Epithelial cell of esophagus (primary cell): ENCODE data around the gene MMP1.

Source experiments
- DNase-seq: peaks from one replicate; pipeline ENCODE4 v3.0.0; 2010; ENCODE audit warnings: low read depth
- H3K4me3 ChIP-seq: 2 replicates; pipeline ENCODE4 v1.5.1; 2011; ENCODE audit warnings: mild to moderate bottlenecking, low read length, control low read depth
- TF ChIP-seq, protein P1 (sequence below): IDR thresholded peaks from 2 replicates; pipeline ENCODE4 v1.5.1; 2011; ENCODE audit warnings: low read depth, mild to moderate bottlenecking, low read length, control low read depth, inconsistent platforms; ENCODE audit not compliant: insufficient read depth; ENCODE audit errors: missing control alignments

The MMP1 gene

DNA sequence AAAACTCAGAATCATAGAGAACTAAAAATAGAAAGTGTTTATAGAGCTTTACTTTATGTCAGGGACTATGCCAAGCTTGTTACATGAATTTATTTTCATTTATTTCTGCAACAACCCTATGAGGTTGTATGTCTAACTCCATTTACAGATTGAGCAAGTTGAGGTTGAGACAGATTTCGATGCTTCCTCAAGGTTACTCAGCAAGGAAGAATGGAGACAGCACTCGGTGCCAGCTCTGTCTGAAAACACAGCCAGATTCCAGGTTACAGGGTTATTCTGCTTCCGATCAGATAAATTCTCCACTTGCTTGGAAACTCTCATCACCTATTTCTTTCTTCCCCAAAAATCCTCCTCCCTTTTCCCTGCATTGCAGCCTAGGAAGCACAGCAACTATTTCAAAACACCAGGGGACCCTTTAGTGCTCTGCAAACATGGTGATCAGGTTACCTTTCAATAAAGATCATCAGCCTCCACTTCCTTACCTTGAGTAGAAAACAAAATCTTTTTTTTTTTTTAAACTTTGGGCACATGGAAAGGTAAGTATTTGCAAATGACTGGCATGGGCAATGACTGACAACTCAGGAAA is 38.4 kb upstream of the MMP1 start:
- peak; percentile 86 for DNase-seq
- H3K4me3 ChIP-seq: no peak overlapping the region
- TF ChIP-seq, protein P1, sequence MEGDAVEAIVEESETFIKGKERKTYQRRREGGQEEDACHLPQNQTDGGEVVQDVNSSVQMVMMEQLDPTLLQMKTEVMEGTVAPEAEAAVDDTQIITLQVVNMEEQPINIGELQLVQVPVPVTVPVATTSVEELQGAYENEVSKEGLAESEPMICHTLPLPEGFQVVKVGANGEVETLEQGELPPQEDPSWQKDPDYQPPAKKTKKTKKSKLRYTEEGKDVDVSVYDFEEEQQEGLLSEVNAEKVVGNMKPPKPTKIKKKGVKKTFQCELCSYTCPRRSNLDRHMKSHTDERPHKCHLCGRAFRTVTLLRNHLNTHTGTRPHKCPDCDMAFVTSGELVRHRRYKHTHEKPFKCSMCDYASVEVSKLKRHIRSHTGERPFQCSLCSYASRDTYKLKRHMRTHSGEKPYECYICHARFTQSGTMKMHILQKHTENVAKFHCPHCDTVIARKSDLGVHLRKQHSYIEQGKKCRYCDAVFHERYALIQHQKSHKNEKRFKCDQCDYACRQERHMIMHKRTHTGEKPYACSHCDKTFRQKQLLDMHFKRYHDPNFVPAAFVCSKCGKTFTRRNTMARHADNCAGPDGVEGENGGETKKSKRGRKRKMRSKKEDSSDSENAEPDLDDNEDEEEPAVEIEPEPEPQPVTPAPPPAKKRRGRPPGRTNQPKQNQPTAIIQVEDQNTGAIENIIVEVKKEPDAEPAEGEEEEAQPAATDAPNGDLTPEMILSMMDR: no peak

- peak; percentile 71 for DNase-seq
- TF ChIP-seq, protein P1: no peak
- no peak overlapping the region for H3K4me3 ChIP-seq
Measured at GRCh38 chr11:102833731-102834130, 35.8 kb upstream of the MMP1 start.

DNA sequence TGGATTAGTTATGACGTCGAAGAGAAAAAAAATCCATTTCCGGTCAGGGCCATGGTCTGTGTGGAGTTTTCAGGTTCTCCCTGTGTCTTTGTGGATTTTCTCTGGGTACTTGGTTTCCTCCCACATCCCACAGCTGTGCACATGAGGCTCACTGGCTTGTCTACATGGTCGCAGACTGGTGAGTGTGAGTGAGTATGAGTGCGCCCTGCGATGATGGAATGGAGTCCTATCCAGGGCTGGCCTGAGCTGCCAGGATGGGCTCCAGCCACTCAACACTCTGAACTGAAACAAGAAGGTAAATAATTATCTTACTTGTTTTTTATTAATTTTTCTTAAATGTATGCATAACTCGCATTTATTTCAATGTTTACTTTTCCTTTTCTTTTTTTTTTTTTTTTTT is 34.7 kb upstream of the MMP1 start:
- H3K4me3 ChIP-seq: no peak overlapping the region
- no peak for DNase-seq
- TF ChIP-seq, protein P1: no peak

GRCh38 chr11:102831489-102832440 is 33.8 kb upstream of the MMP1 start:
- DNase-seq: peak; percentile 51
- TF ChIP-seq, protein P1: peak; percentile 46
- H3K4me3 ChIP-seq: no peak overlapping the region

DNA sequence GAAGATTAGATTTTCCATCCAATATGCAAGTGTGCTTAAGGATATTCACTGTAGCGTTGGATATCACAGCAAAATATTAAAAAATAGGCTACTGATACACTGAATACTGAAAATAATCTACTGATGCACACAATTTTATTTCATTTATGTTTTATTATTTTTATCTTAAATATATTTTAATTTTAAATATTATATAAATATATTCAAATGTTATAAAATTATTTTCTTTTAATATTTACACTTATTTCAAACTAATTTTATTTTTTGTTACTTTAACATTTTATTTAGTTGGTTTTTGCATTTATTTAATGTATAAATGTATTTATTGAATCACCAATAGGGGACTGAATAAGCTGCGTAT is 33.1 kb upstream of the MMP1 start:
- DNase-seq: no peak
- H3K4me3 ChIP-seq: no peak overlapping the region
- TF ChIP-seq, protein P1: no peak

DNA sequence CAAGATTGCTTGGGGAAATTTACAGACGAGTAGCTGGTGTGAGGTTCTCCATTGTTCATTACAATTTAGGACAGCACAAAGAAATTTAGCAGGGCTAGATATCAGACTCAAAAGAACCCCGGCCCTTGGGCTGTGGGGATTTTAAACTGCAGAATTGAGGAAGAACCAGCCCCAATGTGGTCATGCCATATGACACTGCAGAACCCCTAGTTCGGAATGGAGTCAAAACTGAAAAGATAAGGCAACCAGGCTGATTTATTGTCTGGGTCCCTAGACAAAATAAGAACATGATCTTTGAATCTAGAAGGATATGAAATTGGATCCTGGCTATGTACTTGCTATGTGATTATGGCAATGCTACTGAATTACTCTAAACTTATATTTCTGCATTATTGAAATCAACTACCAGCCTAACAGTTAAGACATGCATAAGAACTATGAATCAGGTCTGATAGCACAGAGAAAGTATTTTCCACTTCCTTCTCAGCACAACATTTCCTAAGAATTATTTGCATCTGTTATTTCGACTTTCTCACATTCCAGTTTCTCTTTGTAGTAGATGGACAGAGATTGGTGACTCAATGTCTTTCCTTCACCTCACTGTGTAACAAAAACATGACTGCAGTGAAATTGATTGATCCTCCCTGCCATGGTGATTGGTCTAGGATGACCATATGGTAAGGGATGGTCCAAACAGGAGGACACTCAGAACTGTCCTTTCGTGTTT is 32.2 kb upstream of the MMP1 start:
- no peak overlapping the region for H3K4me3 ChIP-seq
- DNase-seq: peak; percentile 86
- TF ChIP-seq, protein P1: no peak
